GM19043 (cell line): ENCODE measurements around the gene RALGAPA2.

ENCODE experiments used
- ATAC-seq: cut with Tn5 transposase; IDR thresholded peaks from one replicate; pipeline ENCODE4 v1.9.1; 2021; ENCODE audit warnings: low read depth; ENCODE audit not compliant: unreplicated experiment

Gene RALGAPA2

GRCh38 chr20:20712474-20713243 lies at the start of gene RALGAPA2:
TSS of gene RALGAPA2 (minus strand) at chr20:20712644. CDS start at chr20:20712480, 164 bp downstream.
- ATAC-seq: peak; percentile 91

GRCh38 chr20:20761301-20761700 lies 48.9 kb upstream of the RALGAPA2 start:
- no peak for ATAC-seq

- no peak for ATAC-seq
Measured at GRCh38 chr20:20759132-20759531, 46.7 kb upstream of the RALGAPA2 start.

GRCh38 chr20:20755674-20756319 lies 43.4 kb upstream of the RALGAPA2 start:
- no peak for ATAC-seq

GRCh38 chr20:20755231-20755630 lies 42.8 kb upstream of the RALGAPA2 start:
- ATAC-seq: no peak

GRCh38 chr20:20754714-20755113 lies 42.3 kb upstream of the RALGAPA2 start:
- no peak for ATAC-seq

GRCh38 chr20:20752712-20753111 lies 40.3 kb upstream of the RALGAPA2 start:
- ATAC-seq: no peak

GRCh38 chr20:20747298-20747697 lies 34.9 kb upstream of the RALGAPA2 start:
- no peak for ATAC-seq

GRCh38 chr20:20744170-20744725 lies 31.8 kb upstream of the RALGAPA2 start:
- ATAC-seq: no peak

GRCh38 chr20:20743511-20744169 lies 31.2 kb upstream of the RALGAPA2 start:
- ATAC-seq: peak; percentile 90

- ATAC-seq: no peak
Measured at GRCh38 chr20:20741087-20742045, 28.9 kb upstream of the RALGAPA2 start.

- no peak for ATAC-seq
Measured at GRCh38 chr20:20740541-20740940, 28.1 kb upstream of the RALGAPA2 start.

- ATAC-seq: no peak
Measured at GRCh38 chr20:20737158-20737557, 24.7 kb upstream of the RALGAPA2 start.

GRCh38 chr20:20736303-20736702 lies 23.9 kb upstream of the RALGAPA2 start:
- no peak for ATAC-seq

GRCh38 chr20:20734475-20734948 lies 22.1 kb upstream of the RALGAPA2 start:
- no peak for ATAC-seq

GRCh38 chr20:20733943-20734342 lies 21.5 kb upstream of the RALGAPA2 start:
- no peak for ATAC-seq

GRCh38 chr20:20732641-20733040 lies 20.2 kb upstream of the RALGAPA2 start:
- ATAC-seq: no peak

- ATAC-seq: no peak
Measured at GRCh38 chr20:20731945-20732296, 19.5 kb upstream of the RALGAPA2 start.

- no peak for ATAC-seq
Measured at GRCh38 chr20:20731000-20731944, 18.8 kb upstream of the RALGAPA2 start.
